Dermis microvascular lymphatic vessel endothelial cell (primary cell): ENCODE data around the gene FBLN2. TPM values are rescaled to one million over a fixed set of nuclear protein-coding genes. Genes with fewer than 3 reads are reported as not detected.

Experiments
- DNase-seq, 2 donors: peaks; one replicate each; pipeline versions ENCODE4 v3.0.0 to v3.0.0-alpha.2; 2010; ENCODE audit warnings: low read depth in 2 of 2
- total RNA-seq: library from RNA; depleted of rRNA; stranded (reverse); fragments of >200 nt; gene quantifications from 2 replicates; pipeline ENCODE4 v1.2.1, GENCODE V29; 2014

Gene FBLN2
- total RNA-seq, 1 donor from 2014 or later, result 2.7 TPM

DNA sequence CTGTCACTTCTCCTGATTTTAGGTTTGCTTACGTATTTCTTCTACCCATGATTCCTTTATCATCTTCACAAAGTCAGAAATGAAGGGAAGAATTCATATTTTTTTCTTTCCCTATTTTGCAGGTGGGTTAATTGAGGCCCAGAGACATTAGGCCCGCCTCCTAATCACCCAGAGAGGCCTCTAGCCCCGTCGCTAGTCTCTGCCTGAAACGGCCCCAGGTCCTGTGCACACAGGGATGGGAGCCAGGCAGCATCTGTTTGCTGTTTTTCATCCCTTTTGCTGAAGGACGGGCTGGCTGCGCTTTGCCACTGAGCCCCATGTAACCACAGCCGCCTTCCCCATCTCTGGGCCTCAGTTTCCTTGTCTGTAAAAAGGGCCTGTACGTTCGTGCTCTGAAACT lies 135.9 kb downstream of the FBLN2 start:
- DNase-seq, result no peak

DNA sequence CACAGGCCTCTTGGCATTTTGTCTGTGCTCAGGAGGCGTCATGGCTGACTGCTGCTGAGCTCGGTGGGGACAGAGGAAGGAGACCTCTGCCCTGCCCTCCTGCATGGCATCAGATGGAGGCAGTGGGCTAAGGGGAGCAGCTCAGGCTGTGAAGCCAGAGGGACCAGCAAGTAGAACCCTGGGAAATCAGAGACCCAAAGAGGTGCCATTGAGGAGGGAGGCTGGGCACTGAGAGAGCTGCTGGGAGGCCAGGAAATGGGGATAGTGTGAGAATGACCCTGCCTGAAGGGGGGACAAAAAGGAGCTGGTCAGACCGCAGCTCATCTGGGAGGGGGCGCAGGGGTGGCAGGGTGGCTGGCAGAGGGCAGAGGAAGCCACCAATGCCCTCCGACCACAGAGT lies 136.8 kb downstream of the FBLN2 start:
- no peak for DNase-seq

DNA sequence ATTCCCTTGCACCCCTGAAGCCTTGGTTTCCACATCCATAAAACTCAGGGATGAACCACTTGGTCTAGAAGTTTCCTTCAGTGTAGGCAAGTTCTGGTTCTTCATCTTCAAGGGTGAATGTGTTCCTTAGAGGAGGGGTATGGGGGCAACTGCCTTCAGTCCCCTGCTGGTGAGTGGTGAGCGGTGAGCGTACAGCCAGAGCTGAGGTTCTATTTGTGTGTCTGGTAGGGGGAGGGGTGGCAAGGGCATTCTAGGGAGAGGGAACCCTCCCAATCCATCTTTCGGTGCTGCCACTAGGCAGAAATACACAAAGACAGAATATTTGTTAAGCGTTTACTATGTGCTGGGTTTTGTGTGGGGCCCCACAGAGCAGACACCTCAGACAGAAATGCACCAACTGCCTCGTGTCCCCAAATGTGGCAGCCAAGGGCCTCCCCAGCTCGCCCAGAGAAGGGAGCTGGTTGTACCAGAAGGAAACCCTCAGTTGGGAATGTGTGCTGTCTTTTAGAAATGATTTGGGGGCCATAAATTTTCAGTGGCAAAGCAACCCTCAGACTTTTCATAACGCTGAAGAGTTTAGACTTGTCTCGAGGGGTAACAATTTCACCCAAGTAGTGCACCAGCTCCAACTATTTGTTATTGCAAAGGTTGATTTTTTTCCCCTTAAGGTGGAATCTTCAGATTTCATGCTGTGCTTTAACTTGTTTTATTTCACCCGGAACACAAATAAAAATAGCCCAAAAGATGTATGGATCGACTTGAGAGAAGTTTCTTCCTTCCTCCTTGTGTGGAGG lies 137.6 kb downstream of the FBLN2 start:
- DNase-seq, result no peak

DNA sequence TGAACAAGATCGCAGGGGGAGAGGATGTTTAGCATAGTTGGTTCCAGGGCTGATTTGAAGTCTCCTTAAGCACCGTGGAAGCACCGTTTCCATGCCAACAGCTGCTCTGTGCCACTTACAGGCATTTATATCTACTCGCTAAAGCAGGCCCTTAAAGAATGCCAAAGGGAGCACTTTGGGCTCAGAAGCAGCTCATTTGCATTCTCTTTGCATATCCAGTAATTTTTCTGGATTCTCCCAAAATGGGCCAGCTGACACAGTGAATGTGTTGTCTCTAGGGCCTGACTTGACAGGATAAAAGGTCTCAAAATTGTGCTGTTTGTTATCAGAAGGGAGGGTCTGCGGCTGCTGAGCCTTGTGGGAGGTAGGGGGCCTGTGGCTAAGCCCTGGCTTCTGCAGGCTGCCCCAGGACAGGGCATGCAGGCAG lies 138.6 kb downstream of the FBLN2 start:
- DNase-seq, result no peak

Other genes with a start within 250 kb of the FBLN2 start
- 1.5 and 2.3 TPM in 2 replicates for gene NUP210, start 128.8 kb upstream of the FBLN2 start, total RNA-seq
- 6.3 and 7.6 TPM in 2 replicates for gene HDAC11, start 68.8 kb upstream of the FBLN2 start, total RNA-seq